Activated B cell treated with CpG ODN at 0.5 μM for 24 hours (primary cell): Measurements from ENCODE around the gene AHCYL2. TPM values are rescaled to one million over a fixed set of nuclear protein-coding genes. Genes with fewer than 3 reads are reported as not detected.
"Not testable (repeated sequence)": the region's sequence is repeated elsewhere in the genome, so short reads cannot be mapped to it uniquely, and the experiment has no call there.

Experiments used
- ATAC-seq: fragments of 200-7000 bp; cut with Tn5 transposase; one replicate; pipeline ENCODE4 v1.10.0; 2021; ENCODE audit warnings: low read depth, mild to moderate bottlenecking, moderate library complexity
- CTCF ChIA-PET: fragments of 350-600 bp; sonication (Branson Sonifier 250); formaldehyde crosslinking; loops from one replicate; lab custom pipeline; 2021; ENCODE audit warnings: antibody characterized with exemption; lab: Charles Lee
- POLR2A ChIA-PET: fragments of 350-600 bp; sonication (Branson Sonifier 250); formaldehyde crosslinking; loops from one replicate; lab custom pipeline; 2021; ENCODE audit warnings: antibody characterized with exemption; lab: Charles Lee
- DNase-seq: peaks from one replicate; pipeline ENCODE4 v3.0.0; 2022
- H3K27ac Mint-ChIP-seq: one replicate; pipeline ENCODE4 v1.8.0; 2020; ENCODE audit warnings: mixed read lengths
- H3K27me3 Mint-ChIP-seq: one replicate; pipeline ENCODE4 v1.8.0; 2021; ENCODE audit warnings: mixed read lengths
- H3K36me3 Mint-ChIP-seq: one replicate; pipeline ENCODE4 v1.8.0; 2021; ENCODE audit warnings: low read depth, mixed read lengths
- H3K4me1 Mint-ChIP-seq: one replicate; pipeline ENCODE4 v1.8.0; 2021; ENCODE audit warnings: mixed read lengths
- H3K4me3 Mint-ChIP-seq: one replicate; pipeline ENCODE4 v1.8.0; 2020; ENCODE audit warnings: mild to moderate bottlenecking, mixed read lengths
- H3K9me3 Mint-ChIP-seq: one replicate; pipeline ENCODE4 v1.8.0; 2020; ENCODE audit warnings: mixed read lengths
- intact Hi-C: fragments of 100-400 bp; cut with micrococcal nuclease; formaldehyde crosslinking; loops from one replicate; pipeline ENCODE4 v1.15.1; 2024
- total RNA-seq: library from RNA; stranded (reverse); gene quantifications from 2 replicates; pipeline ENCODE4 v1.2.3, GENCODE V29; 2022
- TF ChIP-seq, protein P1 (sequence below): fragments of 200-600 bp; IDR thresholded peaks from one replicate; pipeline ENCODE4 v1.8.0; 2022; ENCODE audit warnings: antibody characterized with exemption, mild to moderate bottlenecking

AHCYL2 gene
- total RNA-seq, 1 donor from 2014 or later, result 11.6 TPM

DNA sequence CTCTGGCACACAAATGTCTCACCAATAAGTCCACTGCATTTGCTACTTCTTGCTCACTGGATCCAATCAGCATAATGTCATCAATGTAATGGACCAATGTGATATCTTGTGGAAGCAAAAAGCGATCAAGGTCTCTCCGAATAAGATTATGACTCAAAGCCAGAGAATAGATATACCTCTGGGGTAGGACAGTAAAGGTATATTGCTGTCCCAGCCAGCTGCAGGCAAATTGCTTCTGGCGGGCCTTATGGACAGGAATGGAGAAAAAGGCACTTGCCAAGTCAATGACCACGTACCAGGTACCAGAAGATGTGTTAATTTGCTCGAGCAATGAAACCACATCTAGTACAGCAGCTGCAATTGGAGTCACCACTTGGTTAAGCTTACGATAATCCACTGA is 222.6 kb downstream of the AHCYL2 start:
- DNase-seq, ATAC-seq, POLR2A ChIA-PET, H3K36me3 Mint-ChIP-seq, H3K27ac Mint-ChIP-seq, intact Hi-C loops, CTCF ChIA-PET, H3K27me3 Mint-ChIP-seq, H3K4me1 Mint-ChIP-seq, H3K9me3 Mint-ChIP-seq, H3K4me3 Mint-ChIP-seq: not testable (repeated sequence)

DNA sequence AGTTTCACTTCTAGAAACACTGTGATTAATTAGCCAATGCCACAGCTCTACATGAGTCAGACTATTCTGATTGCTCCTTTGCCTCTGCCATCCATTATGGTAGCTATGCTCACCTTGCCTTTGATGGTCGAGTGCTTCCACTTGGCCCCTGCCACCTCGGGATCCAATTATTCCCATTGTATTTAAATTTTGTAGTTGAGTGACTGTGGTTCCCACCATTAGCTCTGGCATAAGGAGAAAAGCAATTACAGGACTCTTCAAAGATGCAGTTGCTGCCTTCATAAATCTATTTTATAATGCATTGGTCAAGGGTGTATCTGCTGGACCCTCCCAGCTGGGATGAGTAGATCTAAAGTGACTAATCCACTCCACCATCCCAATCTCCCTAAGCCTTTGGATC is 223.8 kb downstream of the AHCYL2 start:
- intact Hi-C loops, H3K9me3 Mint-ChIP-seq, POLR2A ChIA-PET, ATAC-seq, H3K4me1 Mint-ChIP-seq, H3K36me3 Mint-ChIP-seq, H3K27me3 Mint-ChIP-seq, H3K4me3 Mint-ChIP-seq, H3K27ac Mint-ChIP-seq, DNase-seq: not testable (repeated sequence)
- CTCF ChIA-PET, result interaction anchor here (0.9 kb wide), 1 partner anchor 15 kb away, joined by 4 read pairs; the partner anchor contains the start of gene STRIP2

DNA sequence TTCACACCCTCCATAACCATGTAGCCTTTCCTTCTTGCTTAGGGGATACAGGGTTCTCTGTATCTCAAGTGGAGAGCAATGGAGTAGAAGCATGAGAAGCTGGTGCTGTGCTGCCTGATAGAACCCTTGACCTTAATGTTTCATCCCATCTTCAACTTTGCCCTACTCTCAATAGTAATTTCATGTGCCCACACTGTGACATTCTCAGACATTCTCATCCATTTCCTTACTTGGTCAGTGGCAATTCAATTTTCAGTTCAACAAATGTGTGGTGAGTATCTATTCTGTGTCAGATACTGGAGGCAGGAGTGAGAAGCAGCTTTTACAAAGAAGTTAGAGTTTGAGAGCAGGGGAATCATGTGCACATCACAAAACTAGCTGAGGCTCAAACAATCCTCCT is 225.5 kb downstream of the AHCYL2 start:
- CTCF ChIA-PET, result no interaction called here
- POLR2A ChIA-PET, result interaction anchor here (0.5 kb wide), 1 partner anchor 589 kb away, joined by 6 read pairs; no protein-coding TSS in a partner anchor
- Mint-ChIP-seq H3K9me3 (peaks cover 9% of the 10 kb centered on the region), H3K4me3 (no peak overlapping the region), H3K4me1 (no peaks in the 10 kb centered on the region), H3K27me3 (no peaks in the 10 kb centered on the region), H3K36me3 (no peaks in the 10 kb centered on the region), H3K27ac (no peak overlapping the region)
- ATAC-seq (no peak), DNase-seq (no peak)
- intact Hi-C loops, result no loop called here
- TF ChIP-seq, protein P1, sequence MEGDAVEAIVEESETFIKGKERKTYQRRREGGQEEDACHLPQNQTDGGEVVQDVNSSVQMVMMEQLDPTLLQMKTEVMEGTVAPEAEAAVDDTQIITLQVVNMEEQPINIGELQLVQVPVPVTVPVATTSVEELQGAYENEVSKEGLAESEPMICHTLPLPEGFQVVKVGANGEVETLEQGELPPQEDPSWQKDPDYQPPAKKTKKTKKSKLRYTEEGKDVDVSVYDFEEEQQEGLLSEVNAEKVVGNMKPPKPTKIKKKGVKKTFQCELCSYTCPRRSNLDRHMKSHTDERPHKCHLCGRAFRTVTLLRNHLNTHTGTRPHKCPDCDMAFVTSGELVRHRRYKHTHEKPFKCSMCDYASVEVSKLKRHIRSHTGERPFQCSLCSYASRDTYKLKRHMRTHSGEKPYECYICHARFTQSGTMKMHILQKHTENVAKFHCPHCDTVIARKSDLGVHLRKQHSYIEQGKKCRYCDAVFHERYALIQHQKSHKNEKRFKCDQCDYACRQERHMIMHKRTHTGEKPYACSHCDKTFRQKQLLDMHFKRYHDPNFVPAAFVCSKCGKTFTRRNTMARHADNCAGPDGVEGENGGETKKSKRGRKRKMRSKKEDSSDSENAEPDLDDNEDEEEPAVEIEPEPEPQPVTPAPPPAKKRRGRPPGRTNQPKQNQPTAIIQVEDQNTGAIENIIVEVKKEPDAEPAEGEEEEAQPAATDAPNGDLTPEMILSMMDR, result no peak

- TF ChIP-seq, protein P1, result no peak
- ChIA-PET POLR2A (no interaction called here), CTCF (interaction anchor here (0.6 kb wide), 1 partner anchor 51 kb away, joined by 3 read pairs; no protein-coding TSS in a partner anchor)
- Mint-ChIP-seq H3K4me1 (no peaks in the 10 kb centered on the region), H3K9me3 (peaks cover 9% of the 10 kb centered on the region), H3K27ac (no peak overlapping the region), H3K27me3 (no peaks in the 10 kb centered on the region), H3K4me3 (no peak overlapping the region), H3K36me3 (no peaks in the 10 kb centered on the region)
- no peak for ATAC-seq
- no peak for DNase-seq
- intact Hi-C loops, result no loop called here
These were observed 227.9 kb downstream of the AHCYL2 start for GRCh38 chr7:129452589-129453231.

DNA sequence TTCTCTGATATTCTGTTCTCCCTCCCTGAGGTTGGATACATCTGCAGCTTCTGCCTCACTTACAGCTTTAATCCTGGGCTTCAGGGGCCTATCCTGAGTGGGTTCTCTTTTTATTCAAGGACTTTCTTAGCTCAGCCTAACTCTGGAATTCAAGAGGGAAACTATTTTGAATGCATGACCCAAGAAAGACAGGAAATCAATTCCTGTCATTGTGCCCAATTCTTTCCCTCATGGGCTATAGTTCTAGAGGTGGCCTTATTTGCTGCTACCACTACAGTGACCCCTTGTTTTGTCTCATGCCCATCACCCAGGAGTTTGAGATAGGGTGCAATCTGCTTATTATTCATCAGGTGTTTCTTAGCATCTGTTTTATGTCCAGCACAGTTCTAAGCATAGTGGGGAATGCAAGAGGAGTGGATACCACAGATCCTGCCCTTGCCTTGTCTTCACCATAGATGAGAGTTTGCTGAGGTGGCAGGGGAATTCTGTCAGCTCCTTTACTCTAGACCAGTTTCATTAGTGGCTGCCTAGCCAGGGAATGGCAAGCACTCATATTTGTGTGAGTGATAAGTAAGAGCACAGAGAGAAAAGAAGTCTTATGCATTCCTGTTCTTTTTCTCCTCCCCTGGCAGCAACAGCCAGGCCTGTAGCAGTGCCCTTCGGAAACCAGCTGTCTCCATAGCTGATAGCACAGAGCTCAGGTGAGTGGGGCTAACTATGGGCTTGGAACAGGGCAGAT is 228.8 kb downstream of the AHCYL2 start:
- intact Hi-C loops, result no loop called here
- no peaks in the 10 kb centered on the region for H3K27me3 Mint-ChIP-seq
- H3K4me1 Mint-ChIP-seq, result no peaks in the 10 kb centered on the region
- ChIA-PET CTCF (no interaction called here), POLR2A (no interaction called here)
- no peaks in the 10 kb centered on the region for H3K36me3 Mint-ChIP-seq
- H3K4me3 Mint-ChIP-seq, result no peak overlapping the region
- H3K27ac Mint-ChIP-seq, result no peak overlapping the region
- TF ChIP-seq, protein P1, result no peak
- DNase-seq, result no peak
- peaks cover 6% of the 10 kb centered on the region for H3K9me3 Mint-ChIP-seq
- ATAC-seq, result no peak

GRCh38 chr7:129454249-129454551 is 229.4 kb downstream of the AHCYL2 start:
- intact Hi-C loops, result no loop called here

More at GRCh38 chr7:129454249-129454551, 229.4 kb downstream of the AHCYL2 start:
- ChIA-PET CTCF (no interaction called here), POLR2A (no interaction called here)
- Mint-ChIP-seq H3K27ac (no peak overlapping the region), H3K4me3 (no peak overlapping the region), H3K9me3 (peaks cover under 1% of the 10 kb centered on the region), H3K27me3 (no peaks in the 10 kb centered on the region), H3K36me3 (no peaks in the 10 kb centered on the region), H3K4me1 (no peaks in the 10 kb centered on the region)
- ATAC-seq, result no peak
- TF ChIP-seq, protein P1, result no peak
- DNase-seq, result no peak
